Colonic mucosa (tissue), 4 donors: Measurements from ENCODE around the gene BBOF1. TPM values are rescaled to one million over a fixed set of nuclear protein-coding genes. Genes with fewer than 3 reads are reported as not detected.
"Not testable (repeated sequence)": the region's sequence is repeated elsewhere in the genome, so short reads cannot be mapped to it uniquely, and the experiment has no call there.

Experiments
- DNase-seq: peaks from one replicate; pipeline ENCODE4 v3.0.0-alpha.2; 2020
- H3K27ac ChIP-seq: fragments of 200-600 bp; one replicate; pipeline ENCODE4 v1.8.0; 2021
- H3K27me3 ChIP-seq: fragments of 200-600 bp; one replicate; pipeline ENCODE4 v1.8.0; 2021
- H3K36me3 ChIP-seq: fragments of 200-600 bp; one replicate; pipeline ENCODE4 v1.8.0; 2021
- H3K4me1 ChIP-seq: fragments of 200-600 bp; one replicate; pipeline ENCODE4 v1.8.0; 2021; ENCODE audit warnings: mild to moderate bottlenecking
- H3K4me3 ChIP-seq: fragments of 200-600 bp; one replicate; pipeline ENCODE4 v1.8.0; 2021
- H3K9ac ChIP-seq, 2 donors: one replicate each; pipeline ENCODE4 v1.7.0; 2013; ENCODE audit warnings: control low read depth in 2 of 2, low read depth in 2 of 2, low read length in 2 of 2
- H3K9me3 ChIP-seq: fragments of 200-600 bp; one replicate; pipeline ENCODE4 v1.8.0; 2021
- intact Hi-C: fragments of 100-400 bp; cut with DNase I; formaldehyde crosslinking; loops from one replicate; pipeline ENCODE4 v1.14.1; 2022
- total RNA-seq, 2 donors: library from RNA; stranded (reverse); fragmentation: NEBNext Ultra II Directional in 1 of 2; extraction: Animal tissue kit (Norgen Biotek cat#: 25700) in 1 of 2; gene quantifications; one replicate each; pipeline ENCODE4 v1.2.1, GENCODE V29; 2021
- TF ChIP-seq, protein P1 (sequence below): fragments of 200-600 bp; IDR thresholded peaks from one replicate; pipeline ENCODE4 v1.8.0; 2022; ENCODE audit warnings: antibody characterized with exemption, mild to moderate bottlenecking
- donor health status: healthy.
- donor health status: DM: no; HTN: no; CAD: no.
- donor health status: DM: no; HTN: no; CAD: no.

Gene BBOF1, protein sequence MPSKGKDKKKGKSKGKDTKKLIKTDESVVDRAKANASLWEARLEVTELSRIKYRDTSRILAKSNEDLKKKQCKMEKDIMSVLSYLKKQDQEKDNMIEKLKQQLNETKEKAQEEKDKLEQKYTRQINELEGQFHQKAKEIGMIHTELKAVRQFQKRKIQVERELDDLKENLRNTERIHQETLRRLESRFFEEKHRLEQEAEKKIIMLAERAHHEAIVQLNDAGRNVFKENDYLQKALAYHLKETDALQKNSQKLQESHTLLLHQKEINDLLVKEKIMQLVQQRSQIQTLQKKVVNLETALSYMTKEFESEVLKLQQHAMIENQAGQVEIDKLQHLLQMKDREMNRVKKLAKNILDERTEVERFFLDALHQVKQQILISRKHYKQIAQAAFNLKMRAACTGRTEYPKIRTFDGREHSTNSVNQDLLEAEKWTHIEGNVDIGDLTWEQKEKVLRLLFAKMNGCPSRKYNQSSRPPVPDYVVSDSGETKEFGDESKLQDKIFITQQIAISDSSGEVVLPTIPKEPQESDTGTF
- 1 to 10 TPM; 1.4 to 2.8 TPM for total RNA-seq

DNA sequence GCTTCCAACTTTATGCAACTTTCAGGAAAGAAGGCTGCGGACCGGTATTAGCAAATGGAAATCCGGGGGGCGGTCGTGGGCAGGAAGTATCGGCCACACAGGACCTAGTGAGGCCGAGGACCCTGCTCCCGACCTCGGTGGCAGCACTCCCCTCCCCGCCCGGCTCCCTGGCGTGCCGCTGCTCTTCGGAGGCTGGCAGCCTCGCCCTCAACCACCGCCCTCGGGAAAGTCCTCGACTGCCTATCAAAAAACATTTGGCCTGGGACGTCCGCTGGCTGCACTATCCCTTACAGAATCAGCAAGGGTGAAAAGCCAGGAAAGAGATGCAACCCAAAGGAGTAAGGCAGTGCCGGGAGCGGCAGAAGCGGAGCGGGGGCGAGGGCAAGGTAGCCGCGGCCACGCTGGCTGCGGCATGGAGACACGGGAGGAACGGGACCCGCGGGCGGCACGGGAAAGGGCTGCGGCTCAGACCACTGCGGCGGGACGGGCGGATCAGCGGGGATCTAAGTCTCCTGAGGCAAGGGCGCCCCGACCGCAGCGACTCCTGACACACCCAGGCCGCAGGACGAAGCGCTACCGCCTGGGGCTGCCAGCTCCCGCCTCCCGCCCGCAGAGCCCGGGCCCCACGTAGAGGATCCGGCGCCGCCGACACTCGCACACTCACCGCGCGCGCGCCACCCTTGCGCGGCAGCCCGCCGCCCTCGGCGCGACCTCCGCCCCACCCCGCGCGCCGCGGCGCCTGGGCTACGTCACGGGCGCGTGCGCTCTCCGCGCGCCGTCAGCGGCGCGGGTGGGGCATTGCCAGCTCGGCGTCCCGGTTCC, at the start of gene BBOF1, which contains the start of gene ENTPD5:
BBOF1 (plus strand) TSS at position 764 of the 822 bp plus-strand sequence. CDS start 130 bp downstream, outside the sequence.
ENTPD5 (minus strand) TSS at position 703 of the 822 bp plus-strand sequence. CDS start 31,186 bp downstream, outside the sequence.
- peak within 1 kb of the TSS; percentile 99 for H3K27ac ChIP-seq
- intact Hi-C loops, result no loop called here
- TF ChIP-seq, protein P1, sequence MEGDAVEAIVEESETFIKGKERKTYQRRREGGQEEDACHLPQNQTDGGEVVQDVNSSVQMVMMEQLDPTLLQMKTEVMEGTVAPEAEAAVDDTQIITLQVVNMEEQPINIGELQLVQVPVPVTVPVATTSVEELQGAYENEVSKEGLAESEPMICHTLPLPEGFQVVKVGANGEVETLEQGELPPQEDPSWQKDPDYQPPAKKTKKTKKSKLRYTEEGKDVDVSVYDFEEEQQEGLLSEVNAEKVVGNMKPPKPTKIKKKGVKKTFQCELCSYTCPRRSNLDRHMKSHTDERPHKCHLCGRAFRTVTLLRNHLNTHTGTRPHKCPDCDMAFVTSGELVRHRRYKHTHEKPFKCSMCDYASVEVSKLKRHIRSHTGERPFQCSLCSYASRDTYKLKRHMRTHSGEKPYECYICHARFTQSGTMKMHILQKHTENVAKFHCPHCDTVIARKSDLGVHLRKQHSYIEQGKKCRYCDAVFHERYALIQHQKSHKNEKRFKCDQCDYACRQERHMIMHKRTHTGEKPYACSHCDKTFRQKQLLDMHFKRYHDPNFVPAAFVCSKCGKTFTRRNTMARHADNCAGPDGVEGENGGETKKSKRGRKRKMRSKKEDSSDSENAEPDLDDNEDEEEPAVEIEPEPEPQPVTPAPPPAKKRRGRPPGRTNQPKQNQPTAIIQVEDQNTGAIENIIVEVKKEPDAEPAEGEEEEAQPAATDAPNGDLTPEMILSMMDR, result no peak
- peak within 1 kb of the TSS; percentile 95 to 100 for H3K9ac ChIP-seq
- H3K36me3 ChIP-seq, result no peaks in the 10 kb centered on the region
- no peaks in the 10 kb centered on the region for H3K9me3 ChIP-seq
- H3K4me1 ChIP-seq, result no peaks in the 10 kb centered on the region
- no peaks in the 10 kb centered on the region for H3K27me3 ChIP-seq
- DNase-seq, result peak; percentile 87
- H3K4me3 ChIP-seq, result peak within 1 kb of the TSS; percentile 82

DNA sequence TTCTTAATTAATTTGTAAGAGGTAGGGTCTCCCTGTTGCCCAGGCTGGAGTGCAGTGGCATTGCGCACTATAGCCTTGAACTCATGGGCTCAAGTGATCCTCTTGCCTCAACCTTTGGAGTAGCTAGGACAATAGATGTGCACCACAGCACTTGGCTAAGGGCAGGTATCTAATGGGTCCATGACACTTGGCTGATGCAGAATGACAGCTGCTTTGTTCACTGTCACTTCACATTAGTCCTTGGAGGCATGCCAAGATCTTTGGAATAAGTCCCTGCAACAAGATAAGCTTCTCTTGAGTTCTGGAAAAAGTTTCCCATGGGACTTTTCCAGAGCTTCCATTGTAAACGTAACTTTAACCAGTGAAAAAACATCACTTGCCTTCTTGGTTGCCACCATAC, 45.7 kb upstream of the BBOF1 start:
- peaks cover 3% of the 10 kb centered on the region for H3K4me1 ChIP-seq
- no peaks in the 10 kb centered on the region for H3K36me3 ChIP-seq
- H3K27ac ChIP-seq, result no peak overlapping the region
- intact Hi-C loops, result no loop called here
- no peak overlapping the region for H3K9ac ChIP-seq
- H3K9me3 ChIP-seq, result no peaks in the 10 kb centered on the region
- no peak for DNase-seq
- H3K4me3 ChIP-seq, result no peak overlapping the region
- no peaks in the 10 kb centered on the region for H3K27me3 ChIP-seq
- TF ChIP-seq, protein P1, result no peak

DNA sequence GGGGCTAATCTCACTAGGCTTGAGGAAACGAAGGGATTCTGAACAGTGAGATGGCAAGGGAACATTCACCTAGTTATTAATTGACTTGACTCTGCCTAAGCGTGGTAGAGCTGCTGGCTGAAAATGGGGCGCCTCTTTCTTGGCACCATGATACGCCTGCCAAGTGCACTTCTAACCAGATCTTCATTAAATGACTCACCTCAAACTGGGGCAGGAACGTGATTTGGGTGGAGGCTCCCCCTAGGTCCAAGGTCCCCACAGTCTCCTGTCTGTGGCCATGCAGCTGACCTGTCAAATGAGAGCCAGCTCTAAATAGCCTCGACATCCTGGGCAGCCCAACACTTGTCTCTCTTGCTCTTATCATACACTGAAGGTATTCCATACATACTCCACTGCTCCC, 43.0 kb upstream of the BBOF1 start:
- TF ChIP-seq, protein P1, result no peak
- Histone ChIP-seq H3K9me3 (no peaks in the 10 kb centered on the region), H3K4me1 (peaks cover 3% of the 10 kb centered on the region), H3K4me3 (no peak overlapping the region), H3K27me3 (no peaks in the 10 kb centered on the region), H3K27ac (no peak overlapping the region), H3K9ac (no peak overlapping the region), H3K36me3 (no peaks in the 10 kb centered on the region)
- intact Hi-C loops, result no loop called here
- DNase-seq, result no peak

DNA sequence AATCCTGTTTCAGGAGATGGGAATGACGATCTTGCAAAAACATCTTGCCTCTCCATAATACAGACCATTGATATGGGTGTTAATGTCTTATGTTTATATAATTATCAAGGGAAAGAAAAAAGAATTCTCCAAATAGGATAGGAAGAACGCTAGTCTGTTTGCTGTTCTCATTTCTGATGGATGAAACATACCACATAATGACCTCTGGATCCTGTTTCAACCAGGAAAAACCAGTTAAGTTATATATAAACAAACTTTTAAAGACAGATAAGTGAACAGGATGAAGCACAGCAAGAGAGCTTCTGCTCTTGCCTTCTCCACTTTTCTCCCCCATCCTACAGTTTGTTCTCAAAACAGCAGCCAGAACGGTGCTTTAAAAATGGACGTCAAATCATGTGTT, 41.3 kb upstream of the BBOF1 start:
- intact Hi-C loops, result no loop called here
- no peak for DNase-seq
- TF ChIP-seq, protein P1, result no peak
- Histone ChIP-seq H3K27ac (no peak overlapping the region), H3K9ac (peak overlapping the region in 1 of 2 donors; percentile 34), H3K27me3 (no peaks in the 10 kb centered on the region), H3K4me1 (peaks cover 3% of the 10 kb centered on the region), H3K9me3 (no peaks in the 10 kb centered on the region), H3K4me3 (no peak overlapping the region), H3K36me3 (no peaks in the 10 kb centered on the region)

DNA sequence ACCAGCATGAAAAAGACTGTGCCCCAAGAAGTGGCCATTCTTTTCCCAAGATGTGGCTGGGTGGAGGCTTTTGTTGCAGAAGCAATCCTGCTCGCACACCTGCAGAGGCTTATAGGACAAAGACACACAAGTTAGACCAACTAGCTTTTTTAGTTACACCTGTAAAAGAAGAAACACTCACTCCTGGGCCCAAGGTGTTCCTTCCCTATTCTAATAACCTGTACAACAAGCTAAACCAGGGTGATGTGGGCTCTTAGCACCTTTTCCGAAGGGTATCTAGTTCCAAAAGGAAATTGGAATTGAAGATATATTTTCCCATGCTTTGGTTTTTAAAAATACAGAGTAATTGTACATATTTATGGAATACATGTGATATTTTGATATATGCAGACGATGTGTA, 31.1 kb upstream of the BBOF1 start:
- Histone ChIP-seq H3K4me1 (peaks cover 4% of the 10 kb centered on the region), H3K9me3 (no peaks in the 10 kb centered on the region), H3K36me3 (no peaks in the 10 kb centered on the region), H3K4me3 (no peak overlapping the region), H3K9ac (no peak overlapping the region), H3K27me3 (no peaks in the 10 kb centered on the region), H3K27ac (no peak overlapping the region)
- intact Hi-C loops, result no loop called here
- DNase-seq, result no peak
- TF ChIP-seq, protein P1, result no peak

DNA sequence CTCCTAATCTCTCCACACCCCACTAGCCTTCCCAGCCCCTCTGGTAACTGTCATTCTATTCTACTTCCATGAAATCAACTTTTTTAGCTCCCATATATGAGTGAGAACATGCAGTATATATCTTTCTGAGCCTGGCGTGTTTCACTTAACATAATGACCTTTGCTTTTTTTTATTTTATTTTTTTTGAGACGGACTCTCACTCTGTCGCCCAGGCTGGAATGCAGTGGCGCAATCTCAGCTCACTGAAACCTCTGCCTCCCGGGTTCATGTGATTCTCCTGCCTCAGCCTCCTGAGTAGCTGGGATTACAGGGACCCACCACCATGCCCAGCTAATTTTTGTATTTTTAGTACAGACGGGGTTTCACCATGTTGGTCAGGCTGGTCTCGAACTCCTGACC, 30.5 kb upstream of the BBOF1 start:
- H3K4me1 ChIP-seq, H3K9ac ChIP-seq, H3K36me3 ChIP-seq, intact Hi-C loops, H3K27me3 ChIP-seq, DNase-seq, H3K9me3 ChIP-seq, H3K4me3 ChIP-seq, H3K27ac ChIP-seq: not testable (repeated sequence)
